NOMO-1 treated with dmso at 0.1 percent for 144 hours (cell line): ENCODE measurements around the gene CELF5.
"Not testable (repeated sequence)": the region's sequence is repeated elsewhere in the genome, so short reads cannot be mapped to it uniquely, and the experiment has no call there.

ENCODE experiments used
- DNase-seq: peaks from one replicate; lab custom pipeline; 2025; ENCODE audit not compliant: unreplicated experiment; lab: John Stamatoyannopoulos, UW

The CELF5 gene

GRCh38 chr19:3319643-3320353 lies 95.3 kb downstream of the CELF5 start:
- no peak for DNase-seq

- DNase-seq, result no peak
Observed at GRCh38 chr19:3320354-3320670, 95.9 kb downstream of the CELF5 start.

GRCh38 chr19:3320853-3321252 lies 96.4 kb downstream of the CELF5 start:
- no peak for DNase-seq

DNA sequence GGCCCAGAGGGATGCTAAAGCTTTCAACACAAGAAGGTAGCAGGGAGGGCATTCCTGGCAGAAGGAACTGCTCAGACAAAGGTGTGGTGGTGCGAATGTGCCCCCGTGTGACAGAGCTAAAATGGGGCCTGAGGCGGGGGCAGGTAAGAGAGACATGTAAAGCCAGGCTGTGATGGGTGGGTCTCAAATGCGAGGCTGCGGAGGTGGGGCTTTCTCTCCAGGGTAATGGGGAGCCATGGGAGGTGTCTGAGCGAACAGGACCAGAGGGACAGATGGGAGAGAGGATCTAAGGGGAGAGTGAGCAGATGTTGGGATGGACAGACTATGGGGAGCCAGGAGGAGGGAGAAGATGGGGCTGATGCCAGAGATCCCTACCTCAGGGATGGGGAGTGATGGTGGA lies 97.2 kb downstream of the CELF5 start:
- no peak for DNase-seq

GRCh38 chr19:3322199-3322978 lies 97.9 kb downstream of the CELF5 start:
- no peak for DNase-seq

DNA sequence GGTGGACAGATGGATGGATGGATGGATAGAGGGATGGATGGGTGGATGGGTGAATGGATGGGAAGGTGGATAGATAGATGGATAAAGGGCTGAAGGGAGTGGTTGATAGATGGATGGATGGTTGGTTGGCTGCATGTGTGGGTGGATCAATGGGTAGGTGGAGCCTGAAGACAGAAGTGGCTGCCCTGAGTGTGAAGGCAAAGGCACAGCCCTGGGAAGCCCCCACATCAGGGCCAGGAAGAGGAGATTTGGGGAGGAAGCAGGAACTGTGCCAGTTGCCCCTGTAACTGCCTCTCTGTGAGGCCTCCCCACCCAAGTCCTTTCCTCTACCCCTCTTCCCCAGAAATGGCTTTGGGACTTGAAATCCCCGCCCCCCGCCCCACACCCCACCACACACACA lies 98.6 kb downstream of the CELF5 start:
- no peak for DNase-seq

DNA sequence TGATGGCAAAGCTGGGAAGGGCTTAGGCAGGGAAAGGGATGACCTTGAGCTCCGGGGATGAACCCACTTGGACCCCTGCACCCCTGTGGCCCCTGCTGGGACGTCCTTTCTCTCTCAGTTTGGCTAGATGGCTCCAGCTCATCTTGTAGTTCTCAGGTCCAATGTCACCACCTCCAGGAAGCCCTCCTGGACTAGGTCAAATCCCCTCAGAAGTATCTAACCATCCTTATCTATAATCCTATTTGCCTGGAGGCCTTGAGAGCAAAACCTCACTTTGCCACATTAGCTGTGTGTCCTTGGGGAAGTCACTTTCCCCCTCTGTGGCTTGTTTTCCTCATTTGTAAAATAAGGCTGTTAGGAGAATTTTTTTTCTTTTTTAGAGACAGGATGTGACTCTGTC lies 99.2 kb downstream of the CELF5 start:
- DNase-seq, result no peak

- no peak for DNase-seq
Observed at GRCh38 chr19:3324405-3324856, 100.0 kb downstream of the CELF5 start.

DNA sequence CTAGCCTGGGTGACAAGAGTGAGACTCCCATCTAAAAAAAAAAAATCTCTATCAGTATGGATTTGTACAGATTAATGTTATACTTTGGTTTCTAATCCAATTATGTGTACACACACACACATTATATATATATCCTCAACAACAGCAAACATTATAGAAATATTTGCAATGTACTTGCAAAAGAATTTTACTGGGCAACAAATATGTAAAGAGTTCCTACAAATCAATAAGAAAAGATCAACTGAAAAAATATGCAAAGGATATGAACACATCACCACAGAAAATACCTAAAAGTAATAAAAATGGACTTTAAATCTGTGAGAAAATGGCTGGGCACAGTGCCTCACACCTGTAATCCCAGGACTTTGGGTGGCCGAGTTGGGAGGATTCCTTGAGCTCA lies 101.0 kb downstream of the CELF5 start:
- DNase-seq, result no peak

- DNase-seq, result no peak
Observed at GRCh38 chr19:3328743-3329142, 104.3 kb downstream of the CELF5 start.

DNA sequence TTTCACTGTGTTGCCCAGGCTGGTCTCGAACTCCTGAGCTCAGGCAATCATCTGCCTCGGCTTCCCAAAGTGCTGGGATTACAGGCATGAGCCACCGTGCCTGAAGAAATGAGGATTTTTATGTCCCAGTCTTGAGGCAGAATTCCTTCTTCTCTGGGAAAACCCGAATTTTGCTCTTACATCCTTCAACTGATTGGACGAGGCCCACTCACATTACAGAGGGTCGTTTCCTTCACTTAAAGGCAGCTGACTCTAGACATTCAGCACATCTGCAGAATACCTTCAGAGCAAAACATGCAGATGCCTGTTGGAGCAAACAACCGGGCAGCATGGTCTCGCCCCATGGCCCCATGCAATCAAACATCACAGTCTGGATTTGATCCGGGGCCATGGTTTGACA lies 105.6 kb downstream of the CELF5 start:
- DNase-seq, result no peak

DNA sequence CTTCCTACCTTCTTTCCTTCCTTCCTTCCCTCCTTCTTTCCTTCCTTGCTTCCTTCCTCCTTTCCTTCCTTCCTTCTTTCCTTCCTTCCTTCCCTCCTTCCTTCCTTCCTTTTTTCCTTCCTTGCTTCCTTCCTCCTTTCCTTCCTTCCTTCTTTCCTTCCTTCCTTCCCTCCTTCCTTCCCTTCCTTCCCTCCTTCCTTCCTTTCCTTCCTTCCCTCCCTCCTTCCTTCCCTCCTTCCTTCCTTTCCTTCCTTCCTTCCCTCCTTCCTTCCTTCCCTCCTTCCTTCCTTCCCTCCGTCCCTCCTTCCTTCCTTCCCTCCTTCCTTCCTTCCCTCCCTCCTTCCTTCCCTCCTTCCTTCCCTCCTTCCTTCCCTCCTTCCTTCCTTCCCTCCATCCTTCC lies 107.8 kb downstream of the CELF5 start:
- DNase-seq, result not testable (repeated sequence)

DNA sequence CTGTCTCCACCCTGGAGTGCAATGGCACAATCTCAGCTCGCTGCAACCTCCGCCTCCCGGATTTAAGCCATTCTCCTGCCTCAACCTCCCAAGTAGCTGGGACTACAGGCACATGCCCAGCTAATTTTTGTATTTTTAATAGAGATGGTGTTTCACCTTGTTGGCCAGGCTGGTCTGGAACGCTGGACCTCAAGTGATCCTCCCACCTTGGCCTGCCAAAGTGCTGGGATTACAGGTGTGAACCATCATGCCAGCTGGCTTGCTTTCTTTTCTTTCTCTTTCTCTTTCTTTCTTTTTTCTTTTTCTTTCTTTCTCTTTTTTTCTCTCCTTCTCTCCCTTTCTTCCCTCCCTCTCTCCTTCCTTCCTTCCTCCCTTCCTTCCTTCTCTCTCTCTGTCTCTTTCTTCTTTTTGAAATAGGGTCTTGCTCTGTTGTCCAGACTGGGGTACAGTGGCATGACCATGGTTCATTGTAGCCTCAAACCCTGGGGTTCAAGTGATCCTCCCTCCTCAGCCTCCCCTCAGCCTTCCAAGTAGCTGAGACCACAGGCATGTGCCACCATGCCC lies 108.6 kb downstream of the CELF5 start:
- DNase-seq, result no peak

GRCh38 chr19:3333662-3334061 lies 109.2 kb downstream of the CELF5 start:
- DNase-seq, result no peak

GRCh38 chr19:3334749-3335430 lies 110.4 kb downstream of the CELF5 start:
- DNase-seq, result not testable (repeated sequence)

DNA sequence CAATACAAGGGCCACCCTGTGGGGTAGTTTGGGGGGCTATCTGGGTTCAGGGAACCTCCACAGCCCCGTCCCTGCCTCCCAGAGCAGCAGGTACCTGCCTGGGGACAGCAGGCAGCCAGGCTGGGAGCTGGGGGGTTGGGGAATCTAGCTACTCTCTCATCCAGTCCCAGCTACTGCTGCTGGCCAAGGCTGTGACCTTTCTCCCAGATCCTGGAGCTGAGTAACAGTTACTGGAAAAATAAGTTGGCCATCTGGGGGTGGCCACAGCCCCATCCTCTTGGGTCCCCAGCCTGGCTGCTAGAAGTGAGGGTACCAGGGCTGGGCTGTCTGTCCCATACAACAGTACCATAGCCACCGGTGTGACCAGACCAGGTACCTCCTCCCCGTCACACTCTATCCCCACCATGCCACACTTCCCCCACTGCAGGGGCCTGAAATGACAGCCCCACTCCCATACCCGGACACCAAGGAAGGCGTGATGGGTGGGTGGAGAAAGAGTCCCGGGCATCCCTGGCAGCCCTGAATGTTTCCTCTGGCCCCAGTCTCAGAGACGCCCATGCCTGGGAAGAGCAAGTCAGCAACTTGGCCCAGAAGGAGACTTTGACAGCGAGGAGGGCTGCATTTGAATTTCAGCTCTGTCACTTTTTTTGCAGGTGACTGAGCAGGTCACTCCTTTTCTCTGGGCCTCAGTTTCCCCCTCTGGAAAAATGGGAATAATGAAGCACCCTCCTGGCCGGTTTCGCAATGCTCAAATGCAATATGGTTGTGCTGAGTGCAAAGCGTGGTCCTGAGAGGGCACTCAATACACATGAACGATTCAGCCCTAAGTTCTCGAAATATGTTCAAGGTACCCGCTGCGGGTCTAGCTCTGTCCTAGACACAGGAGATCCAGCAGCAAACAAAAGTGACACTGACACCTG lies 111.2 kb downstream of the CELF5 start:
- no peak for DNase-seq

- no peak for DNase-seq
Observed at GRCh38 chr19:3336351-3336679, 111.9 kb downstream of the CELF5 start.

GRCh38 chr19:3336680-3337523 lies 112.4 kb downstream of the CELF5 start:
- no peak for DNase-seq

- DNase-seq, result no peak
Observed at GRCh38 chr19:3338541-3339181, 114.2 kb downstream of the CELF5 start.
